ENCODE results near the gene BACE2.
"Not testable (repeated sequence)": the region's sequence is repeated elsewhere in the genome, so short reads cannot be mapped to it uniquely, and the experiment has no call there.

The BACE2 gene

DNA sequence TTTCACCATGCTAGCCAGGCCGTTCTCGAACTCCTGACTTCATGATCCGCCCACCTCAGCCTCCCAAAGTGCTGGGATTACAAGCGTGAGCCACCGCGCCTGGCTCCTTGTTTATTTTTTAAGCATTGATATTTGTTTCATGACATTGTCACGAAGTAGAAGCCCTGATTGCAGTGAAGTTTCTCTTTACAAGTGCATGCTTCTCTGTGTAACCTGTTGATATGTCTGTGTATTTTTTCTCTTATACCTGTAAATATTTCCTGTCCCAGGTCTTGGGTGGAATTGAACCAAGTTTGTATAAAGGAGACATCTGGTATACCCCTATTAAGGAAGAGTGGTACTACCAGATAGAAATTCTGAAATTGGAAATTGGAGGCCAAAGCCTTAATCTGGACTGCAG lies 75.1 kb downstream of the BACE2 start:
- no peak overlapping the region for H3K27ac Mint-ChIP-seq
- no peaks in the 10 kb centered on the region for H3K4me1 Mint-ChIP-seq

DNA sequence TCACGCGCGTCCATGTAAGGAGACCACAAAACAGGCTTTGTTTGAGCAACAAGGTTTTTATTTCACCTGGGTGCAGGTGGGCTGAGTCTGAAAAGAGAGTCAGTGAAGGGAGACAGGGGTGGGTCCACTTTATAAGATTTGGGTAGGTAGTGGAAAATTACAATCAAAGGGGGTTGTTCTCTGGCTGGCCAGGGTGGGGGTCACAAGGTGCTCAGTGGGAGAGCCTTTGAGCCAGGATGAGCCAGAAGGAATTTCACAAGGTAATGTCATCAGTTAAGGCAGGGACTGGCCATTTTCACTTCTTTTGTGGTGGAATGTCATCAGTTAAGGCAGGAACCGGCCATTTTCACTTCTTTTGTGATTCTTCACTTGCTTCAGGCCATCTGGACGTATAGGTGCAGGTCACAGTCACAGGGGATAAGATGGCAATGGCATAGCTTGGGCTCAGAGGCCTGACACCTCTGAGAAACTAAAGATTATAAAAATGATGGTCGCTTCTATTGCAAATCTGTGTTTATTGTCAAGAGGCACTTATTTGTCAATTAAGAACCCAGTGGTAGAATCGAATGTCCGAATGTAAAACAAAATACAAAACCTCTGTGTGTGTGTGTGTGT lies 76.4 kb downstream of the BACE2 start:
- H3K9me3 Mint-ChIP-seq; H3K27ac Mint-ChIP-seq; DNase-seq; H3K36me3 Mint-ChIP-seq (ENCODE audit: low read depth); ATAC-seq; H3K27me3 Mint-ChIP-seq; H3K4me3 Mint-ChIP-seq; H3K4me1 Mint-ChIP-seq: not testable (repeated sequence)

More for the DNA sequence above, 75.1 kb downstream of the BACE2 start:
- ATAC-seq (no peak), DNase-seq (no peak)
- H3K9me3 Mint-ChIP-seq, result no peaks in the 10 kb centered on the region
- H3K27me3 Mint-ChIP-seq, result no peaks in the 10 kb centered on the region
- H3K4me3 Mint-ChIP-seq, result no peak overlapping the region
- H3K36me3 Mint-ChIP-seq (ENCODE audit: low read depth), result no peaks in the 10 kb centered on the region

DNA sequence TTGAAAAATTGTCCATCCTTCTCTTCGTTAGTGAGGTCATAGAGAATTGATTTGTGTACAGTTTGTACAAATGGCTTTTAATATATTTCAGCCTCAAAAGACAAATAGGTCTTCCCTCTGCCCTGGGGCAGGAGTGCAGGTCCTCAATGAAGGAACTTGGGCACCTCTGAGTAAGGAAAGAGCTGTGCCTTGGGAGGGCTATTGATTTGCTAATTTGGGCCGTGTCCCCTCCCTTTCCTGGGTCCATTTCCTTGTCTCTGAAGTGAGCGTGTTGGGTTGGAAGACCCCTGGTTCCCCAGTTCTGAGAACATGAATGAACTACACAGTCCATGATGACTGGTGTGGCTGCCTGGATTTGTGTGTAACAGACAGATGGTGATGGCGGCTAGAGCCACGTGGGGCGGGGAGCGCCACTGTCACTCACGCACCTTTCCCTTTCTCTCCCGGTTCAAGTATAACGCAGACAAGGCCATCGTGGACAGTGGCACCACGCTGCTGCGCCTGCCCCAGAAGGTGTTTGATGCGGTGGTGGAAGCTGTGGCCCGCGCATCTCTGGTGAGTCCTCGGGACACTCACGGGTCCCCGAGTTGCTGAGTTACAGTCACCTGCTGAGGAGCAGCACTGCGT lies 77.7 kb downstream of the BACE2 start:
- Mint-ChIP-seq H3K36me3 (ENCODE audit: low read depth) (no peaks in the 10 kb centered on the region), H3K27me3 (no peaks in the 10 kb centered on the region), H3K4me3 (no peak overlapping the region), H3K4me1 (no peaks in the 10 kb centered on the region), H3K9me3 (no peaks in the 10 kb centered on the region), H3K27ac (no peak overlapping the region)
- ATAC-seq, result no peak
- DNase-seq, result no peak

DNA sequence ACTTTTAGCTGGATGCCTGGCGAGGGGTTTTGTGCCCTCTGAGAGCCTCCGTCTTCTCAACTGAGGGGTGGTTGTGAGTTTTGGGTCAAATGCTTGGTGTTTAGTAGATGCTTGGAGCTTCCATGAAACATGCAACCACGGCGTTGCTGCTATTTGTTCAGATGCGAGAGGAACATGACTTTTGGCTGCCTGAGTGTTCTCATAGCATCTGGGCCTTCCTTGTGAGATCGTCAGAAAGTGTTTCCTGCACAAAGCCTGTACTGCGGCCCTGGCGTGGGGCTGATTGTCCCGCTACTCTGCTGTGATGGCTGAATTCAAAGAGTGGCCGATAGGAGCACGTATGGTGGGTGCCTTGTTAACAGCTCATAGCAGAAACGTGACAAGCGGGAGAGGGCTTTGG lies 78.8 kb downstream of the BACE2 start:
- ATAC-seq, result no peak
- Mint-ChIP-seq H3K36me3 (ENCODE audit: low read depth) (no peaks in the 10 kb centered on the region), H3K27ac (no peak overlapping the region), H3K4me3 (no peak overlapping the region), H3K9me3 (no peaks in the 10 kb centered on the region), H3K4me1 (no peaks in the 10 kb centered on the region), H3K27me3 (no peaks in the 10 kb centered on the region)
- DNase-seq, result no peak

DNA sequence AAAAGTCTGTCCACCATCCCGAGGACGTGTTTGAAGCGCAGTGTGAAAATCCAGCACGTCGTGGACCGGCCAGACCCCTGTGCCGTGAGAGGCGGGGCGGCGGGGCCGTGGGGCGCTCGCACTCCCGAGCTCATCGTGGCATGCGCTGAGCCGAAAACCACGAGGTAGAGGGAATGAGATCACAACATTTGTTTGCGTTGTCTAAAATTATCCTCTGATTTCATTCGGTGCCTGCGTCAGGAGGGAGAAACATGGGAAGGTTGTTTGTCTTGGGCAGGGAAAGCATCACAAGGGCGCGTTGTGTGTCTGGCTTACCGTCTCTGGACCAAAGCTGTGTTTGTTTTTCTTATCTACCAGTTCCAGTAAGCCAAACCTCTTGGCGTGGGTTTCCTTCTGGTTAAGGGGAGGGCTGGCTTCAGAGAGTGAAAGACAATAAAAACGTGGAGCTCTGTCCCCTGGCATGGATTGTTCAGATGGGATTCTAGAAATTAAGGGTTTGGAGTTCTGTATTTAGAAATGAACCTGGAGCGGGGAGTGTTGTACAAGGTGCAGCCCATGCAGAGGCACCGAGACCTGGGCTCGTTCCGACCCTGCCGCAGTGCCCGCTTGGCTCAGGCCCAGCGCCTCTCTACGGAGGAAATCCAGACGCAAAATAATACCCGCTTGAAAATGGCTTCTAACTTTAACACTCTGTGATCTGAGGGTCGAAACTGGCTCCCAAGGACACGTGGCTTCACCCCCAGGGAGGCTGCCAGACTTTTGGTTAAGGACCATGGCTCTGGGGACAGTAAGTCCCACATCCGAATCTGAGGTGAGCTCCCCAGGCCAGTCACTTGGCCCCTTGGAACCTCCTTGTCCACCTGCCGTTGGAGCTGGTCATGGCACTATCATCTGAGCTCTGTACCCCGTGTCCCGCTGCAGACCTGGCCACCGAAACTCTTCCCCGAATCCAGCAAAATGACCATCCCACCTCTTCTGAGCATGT lies 79.9 kb downstream of the BACE2 start:
- DNase-seq (no peak), ATAC-seq (no peak)
- Mint-ChIP-seq H3K9me3 (no peaks in the 10 kb centered on the region), H3K27me3 (no peaks in the 10 kb centered on the region), H3K4me3 (no peak overlapping the region), H3K4me1 (no peaks in the 10 kb centered on the region), H3K27ac (no peak overlapping the region), H3K36me3 (ENCODE audit: low read depth) (no peaks in the 10 kb centered on the region)

DNA sequence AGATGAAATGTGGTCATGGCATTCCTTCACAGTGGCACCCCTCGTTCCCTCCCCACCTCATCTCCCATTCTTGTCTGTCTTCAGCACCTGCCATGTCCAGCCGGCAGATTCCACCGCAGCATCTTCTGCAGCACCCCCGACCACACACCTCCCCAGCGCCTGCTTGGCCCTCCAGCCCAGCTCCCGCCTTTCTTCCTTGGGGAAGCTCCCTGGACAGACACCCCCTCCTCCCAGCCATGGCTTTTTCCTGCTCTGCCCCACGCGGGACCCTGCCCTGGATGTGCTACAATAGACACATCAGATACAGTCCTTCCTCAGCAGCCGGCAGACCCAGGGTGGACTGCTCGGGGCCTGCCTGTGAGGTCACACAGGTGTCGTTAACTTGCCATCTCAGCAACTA lies 81.5 kb downstream of the BACE2 start:
- Mint-ChIP-seq H3K27ac (no peak overlapping the region), H3K4me1 (no peaks in the 10 kb centered on the region), H3K9me3 (peaks cover 4% of the 10 kb centered on the region), H3K27me3 (peaks cover under 1% of the 10 kb centered on the region), H3K36me3 (ENCODE audit: low read depth) (no peaks in the 10 kb centered on the region), H3K4me3 (no peak overlapping the region)
- DNase-seq (no peak), ATAC-seq (no peak)

DNA sequence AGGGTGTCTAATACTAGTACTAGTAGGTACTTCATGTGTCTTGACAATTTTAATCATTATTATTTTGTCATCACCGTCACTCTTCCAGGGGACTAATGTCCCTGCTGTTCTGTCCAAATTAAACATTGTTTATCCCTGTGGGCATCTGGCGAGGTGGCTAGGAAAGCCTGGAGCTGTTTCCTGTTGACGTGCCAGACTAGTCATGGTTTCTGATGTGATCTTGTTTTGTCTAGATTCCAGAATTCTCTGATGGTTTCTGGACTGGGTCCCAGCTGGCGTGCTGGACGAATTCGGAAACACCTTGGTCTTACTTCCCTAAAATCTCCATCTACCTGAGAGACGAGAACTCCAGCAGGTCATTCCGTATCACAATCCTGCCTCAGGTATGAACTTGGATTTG lies 82.6 kb downstream of the BACE2 start:
- no peak overlapping the region for H3K27ac Mint-ChIP-seq
- no peak for ATAC-seq
- H3K4me1 Mint-ChIP-seq, result no peaks in the 10 kb centered on the region
- H3K27me3 Mint-ChIP-seq, result peaks cover 2% of the 10 kb centered on the region
- DNase-seq, result no peak
- no peak overlapping the region for H3K4me3 Mint-ChIP-seq
- peaks cover 13% of the 10 kb centered on the region for H3K9me3 Mint-ChIP-seq
- H3K36me3 Mint-ChIP-seq (ENCODE audit: low read depth), result no peaks in the 10 kb centered on the region

DNA sequence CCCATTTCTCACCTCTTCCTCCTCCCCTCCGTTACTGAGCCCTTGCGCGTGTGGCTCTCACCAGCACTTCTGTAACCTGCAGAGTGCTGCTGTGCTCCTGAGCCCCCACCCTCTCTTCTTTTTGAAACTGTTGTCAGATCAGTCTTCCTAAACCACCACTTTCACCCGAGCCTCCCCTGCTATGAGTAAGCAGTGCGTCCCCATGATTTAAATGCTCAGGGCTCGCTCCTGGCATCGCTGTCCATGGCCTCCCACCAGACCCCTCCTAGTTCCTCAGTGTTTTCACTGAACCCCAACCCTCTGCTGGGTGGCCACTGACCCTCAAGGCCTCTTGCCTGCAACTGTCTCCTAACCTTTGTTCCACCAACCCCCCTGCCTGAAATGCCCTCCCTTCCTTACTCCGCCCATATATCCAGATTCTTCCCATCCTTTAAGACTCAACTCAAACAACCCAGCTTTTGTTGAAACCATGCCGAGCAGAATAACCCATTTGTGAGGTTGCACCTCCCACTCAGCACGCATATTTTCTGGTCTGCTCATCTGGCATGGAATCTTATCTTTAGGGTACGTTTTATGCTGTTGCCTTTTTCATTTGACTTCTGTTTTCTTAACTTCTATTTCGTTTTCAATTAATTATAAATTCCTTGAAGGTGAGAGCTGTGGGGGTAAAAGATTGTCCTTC lies 84.1 kb downstream of the BACE2 start:
- H3K36me3 Mint-ChIP-seq (ENCODE audit: low read depth), result no peaks in the 10 kb centered on the region
- H3K4me3 Mint-ChIP-seq, result no peak overlapping the region
- H3K27me3 Mint-ChIP-seq, result peaks cover 3% of the 10 kb centered on the region
- no peak for ATAC-seq
- no peaks in the 10 kb centered on the region for H3K4me1 Mint-ChIP-seq
- no peak for DNase-seq
- H3K27ac Mint-ChIP-seq, result no peak overlapping the region
- peaks cover 19% of the 10 kb centered on the region for H3K9me3 Mint-ChIP-seq

DNA sequence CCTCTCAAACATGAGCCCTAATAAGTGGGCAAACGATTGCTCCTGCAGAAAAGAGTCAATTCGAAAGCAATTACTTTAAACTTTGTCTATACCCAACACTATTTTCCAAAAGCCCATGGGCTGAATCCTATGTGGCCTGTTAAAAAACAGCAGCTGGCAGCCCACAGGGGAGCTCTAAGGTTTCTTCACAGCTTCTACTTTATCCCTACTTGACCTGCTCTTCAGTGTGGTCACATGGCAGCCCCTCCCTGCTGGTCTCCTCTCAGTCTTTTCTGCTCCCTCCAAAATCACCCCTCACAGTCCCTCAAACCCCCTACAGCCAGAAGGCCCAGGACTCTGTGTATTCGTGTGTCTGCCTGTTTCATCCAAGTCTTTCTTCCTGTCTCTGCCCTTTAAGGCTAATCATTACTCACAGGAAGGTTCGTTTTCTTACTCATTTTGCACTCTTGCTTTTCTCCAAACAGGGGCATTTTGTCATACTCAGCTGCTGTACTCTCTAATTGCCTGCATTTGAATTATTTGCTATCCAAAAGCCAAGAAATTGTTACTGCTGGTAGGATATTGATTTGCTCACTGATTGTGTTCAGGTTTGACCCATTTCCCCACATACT lies 86.2 kb downstream of the BACE2 start:
- DNase-seq, result no peak
- peaks cover 19% of the 10 kb centered on the region for H3K9me3 Mint-ChIP-seq
- H3K4me3 Mint-ChIP-seq, result no peak overlapping the region
- H3K4me1 Mint-ChIP-seq, result no peaks in the 10 kb centered on the region
- no peak overlapping the region for H3K27ac Mint-ChIP-seq
- H3K36me3 Mint-ChIP-seq (ENCODE audit: low read depth), result no peaks in the 10 kb centered on the region
- H3K27me3 Mint-ChIP-seq, result peaks cover 3% of the 10 kb centered on the region
- ATAC-seq, result no peak

DNA sequence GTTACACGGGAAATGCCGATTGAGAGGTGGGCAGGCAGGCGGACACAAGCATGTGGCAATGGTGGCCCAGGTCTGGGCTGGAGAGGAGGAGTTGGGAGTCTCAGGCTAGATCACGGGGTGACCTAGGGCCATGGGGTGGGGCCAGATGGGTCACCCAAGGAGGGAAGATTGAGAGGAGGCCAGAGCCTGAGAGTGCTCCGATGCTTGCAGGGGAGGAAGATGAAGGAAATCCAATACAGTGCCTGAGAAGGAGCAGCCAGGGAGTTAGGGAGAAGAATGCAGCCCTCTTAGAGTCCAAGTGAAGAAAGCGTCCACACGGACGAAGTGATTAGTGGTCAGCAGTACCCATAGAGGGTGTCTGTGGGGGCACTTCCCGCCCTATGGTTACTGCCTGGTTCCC lies 87.2 kb downstream of the BACE2 start:
- Mint-ChIP-seq H3K9me3 (peaks cover 19% of the 10 kb centered on the region), H3K4me3 (no peak overlapping the region), H3K4me1 (no peaks in the 10 kb centered on the region), H3K36me3 (ENCODE audit: low read depth) (no peaks in the 10 kb centered on the region), H3K27me3 (peaks cover 3% of the 10 kb centered on the region), H3K27ac (no peak overlapping the region)
- ATAC-seq (no peak), DNase-seq (no peak)

DNA sequence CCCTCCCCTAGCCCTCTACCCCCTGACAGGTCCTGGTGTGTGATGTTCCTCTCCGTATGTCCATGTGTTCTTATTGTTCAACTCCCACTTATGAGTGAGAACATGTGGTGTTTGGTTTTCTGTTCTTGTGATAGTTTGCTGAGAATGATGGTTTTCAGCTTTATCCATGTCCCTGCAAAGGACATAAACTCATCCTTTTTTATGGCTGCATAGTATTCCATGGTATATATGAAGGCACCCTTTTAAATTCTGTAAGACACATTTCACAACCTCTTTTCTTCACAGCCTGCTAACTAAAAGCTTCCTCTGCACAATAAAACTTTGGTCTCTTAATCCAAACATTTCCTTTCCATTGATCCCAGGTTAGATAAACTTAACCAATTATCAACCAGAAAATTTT lies 88.3 kb downstream of the BACE2 start:
- H3K27ac Mint-ChIP-seq; H3K4me3 Mint-ChIP-seq; DNase-seq; H3K36me3 Mint-ChIP-seq (ENCODE audit: low read depth); H3K27me3 Mint-ChIP-seq; ATAC-seq; H3K4me1 Mint-ChIP-seq: not testable (repeated sequence)
- H3K9me3 Mint-ChIP-seq, result peaks cover 19% of the 10 kb centered on the region

DNA sequence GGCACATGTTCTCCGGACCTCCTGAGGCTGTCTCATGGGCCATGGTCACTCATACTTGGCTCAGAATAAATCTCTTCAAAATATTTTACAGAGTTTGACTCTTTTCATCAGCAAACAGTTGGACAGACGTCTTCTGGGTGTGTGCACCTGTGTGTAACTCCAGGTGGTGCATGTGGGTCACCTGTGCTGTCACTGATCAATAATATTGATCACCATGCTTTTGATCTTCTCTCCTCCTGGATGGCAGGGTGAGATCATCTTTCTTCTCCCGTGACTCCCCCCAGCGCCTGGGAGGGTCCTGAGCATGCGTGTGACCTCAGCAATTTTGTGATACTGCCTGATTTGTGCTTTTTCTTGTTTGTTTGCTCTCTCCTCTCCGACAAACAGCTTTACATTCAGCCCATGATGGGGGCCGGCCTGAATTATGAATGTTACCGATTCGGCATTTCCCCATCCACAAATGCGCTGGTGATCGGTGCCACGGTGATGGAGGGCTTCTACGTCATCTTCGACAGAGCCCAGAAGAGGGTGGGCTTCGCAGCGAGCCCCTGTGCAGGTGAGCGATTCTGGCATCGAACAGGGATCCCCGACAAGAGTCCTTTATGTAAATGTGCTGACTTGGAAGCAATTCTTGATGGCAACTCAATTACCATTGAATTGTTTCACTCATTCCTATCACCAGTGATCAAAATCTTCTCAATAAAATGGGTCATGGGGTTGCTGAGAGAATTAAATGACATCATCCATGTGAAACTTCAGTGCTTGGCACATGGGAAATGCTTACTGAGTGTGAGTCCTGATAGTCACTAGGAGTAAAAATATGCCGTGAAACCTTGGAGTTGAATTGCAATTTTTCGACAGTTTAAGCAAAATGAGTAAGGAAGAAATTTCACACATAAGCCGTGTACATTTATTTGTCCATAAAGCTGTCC lies 89.1 kb downstream of the BACE2 start:
- peaks cover 19% of the 10 kb centered on the region for H3K9me3 Mint-ChIP-seq
- no peak for ATAC-seq
- no peak overlapping the region for H3K27ac Mint-ChIP-seq
- no peaks in the 10 kb centered on the region for H3K4me1 Mint-ChIP-seq
- H3K27me3 Mint-ChIP-seq, result peaks cover 3% of the 10 kb centered on the region
- H3K4me3 Mint-ChIP-seq, result no peak overlapping the region
- no peak for DNase-seq
- no peaks in the 10 kb centered on the region for H3K36me3 Mint-ChIP-seq (ENCODE audit: low read depth)

DNA sequence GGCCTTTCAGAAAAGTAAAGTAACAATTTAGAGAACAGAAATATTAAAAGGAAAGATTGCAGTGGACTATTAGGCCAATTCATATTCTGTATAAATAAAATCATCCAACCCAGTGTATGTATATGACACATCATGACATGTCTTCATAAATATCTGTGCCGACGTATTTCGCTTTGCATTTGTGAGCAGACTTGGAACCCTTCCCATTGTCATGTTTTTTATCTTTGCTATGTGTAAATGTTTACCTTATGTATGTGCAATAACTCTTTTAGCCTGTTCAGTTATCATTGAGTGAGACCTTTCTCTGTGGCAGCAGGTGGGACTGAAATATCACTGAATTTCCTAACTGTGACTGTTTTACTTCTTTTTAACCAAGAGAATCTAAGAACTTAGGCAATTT lies 90.7 kb downstream of the BACE2 start:
- Mint-ChIP-seq H3K9me3 (peaks cover 19% of the 10 kb centered on the region), H3K27ac (no peak overlapping the region), H3K36me3 (ENCODE audit: low read depth) (no peaks in the 10 kb centered on the region), H3K4me1 (no peaks in the 10 kb centered on the region), H3K4me3 (no peak overlapping the region), H3K27me3 (peaks cover 5% of the 10 kb centered on the region)
- ATAC-seq (no peak), DNase-seq (no peak)
